Measurements from ENCODE around the gene DRAXIN.

The DRAXIN gene

GRCh38 chr1:11735854-11736745 lies 44.6 kb downstream of the DRAXIN start, which contains the start of gene AGTRAP (continued):
- TF ChIP-seq, protein P1, sequence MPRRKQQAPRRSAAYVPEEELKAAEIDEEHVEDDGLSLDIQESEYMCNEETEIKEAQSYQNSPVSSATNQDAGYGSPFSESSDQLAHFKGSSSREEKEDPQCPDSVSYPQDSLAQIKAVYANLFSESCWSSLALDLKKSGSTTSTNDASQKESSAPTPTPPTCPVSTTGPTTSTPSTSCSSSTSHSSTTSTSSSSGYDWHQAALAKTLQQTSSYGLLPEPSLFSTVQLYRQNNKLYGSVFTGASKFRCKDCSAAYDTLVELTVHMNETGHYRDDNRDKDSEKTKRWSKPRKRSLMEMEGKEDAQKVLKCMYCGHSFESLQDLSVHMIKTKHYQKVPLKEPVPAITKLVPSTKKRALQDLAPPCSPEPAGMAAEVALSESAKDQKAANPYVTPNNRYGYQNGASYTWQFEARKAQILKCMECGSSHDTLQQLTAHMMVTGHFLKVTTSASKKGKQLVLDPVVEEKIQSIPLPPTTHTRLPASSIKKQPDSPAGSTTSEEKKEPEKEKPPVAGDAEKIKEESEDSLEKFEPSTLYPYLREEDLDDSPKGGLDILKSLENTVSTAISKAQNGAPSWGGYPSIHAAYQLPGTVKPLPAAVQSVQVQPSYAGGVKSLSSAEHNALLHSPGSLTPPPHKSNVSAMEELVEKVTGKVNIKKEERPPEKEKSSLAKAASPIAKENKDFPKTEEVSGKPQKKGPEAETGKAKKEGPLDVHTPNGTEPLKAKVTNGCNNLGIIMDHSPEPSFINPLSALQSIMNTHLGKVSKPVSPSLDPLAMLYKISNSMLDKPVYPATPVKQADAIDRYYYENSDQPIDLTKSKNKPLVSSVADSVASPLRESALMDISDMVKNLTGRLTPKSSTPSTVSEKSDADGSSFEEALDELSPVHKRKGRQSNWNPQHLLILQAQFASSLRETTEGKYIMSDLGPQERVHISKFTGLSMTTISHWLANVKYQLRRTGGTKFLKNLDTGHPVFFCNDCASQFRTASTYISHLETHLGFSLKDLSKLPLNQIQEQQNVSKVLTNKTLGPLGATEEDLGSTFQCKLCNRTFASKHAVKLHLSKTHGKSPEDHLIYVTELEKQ (tag by site-specific recombination; IDR thresholded peaks at IDR 0.05; ENCODE audit: borderline replicate concordance), result no peak
- no peak for TF ChIP-seq ZNF433 (tag by site-specific recombination; IDR thresholded peaks at IDR 0.05; ENCODE audit: low read depth)
- TF ChIP-seq, protein P2, sequence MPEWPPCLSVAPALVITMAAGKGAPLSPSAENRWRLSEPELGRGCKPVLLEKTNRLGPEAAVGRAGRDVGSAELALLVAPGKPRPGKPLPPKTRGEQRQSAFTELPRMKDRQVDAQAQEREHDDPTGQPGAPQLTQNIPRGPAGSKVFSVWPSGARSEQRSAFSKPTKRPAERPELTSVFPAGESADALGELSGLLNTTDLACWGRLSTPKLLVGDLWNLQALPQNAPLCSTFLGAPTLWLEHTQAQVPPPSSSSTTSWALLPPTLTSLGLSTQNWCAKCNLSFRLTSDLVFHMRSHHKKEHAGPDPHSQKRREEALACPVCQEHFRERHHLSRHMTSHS (tag by site-specific recombination; IDR thresholded peaks at IDR 0.05), result no peak
- 0 out of 2 replicates have a peak, but pooled peaks have one; percentile 8 for TF ChIP-seq BCL11A (tag by site-specific recombination; IDR thresholded peaks at IDR 0.05; ENCODE audit: low read depth)
- TF ChIP-seq WT1 (tag by site-specific recombination; IDR thresholded peaks at IDR 0.05), result peak; percentile 54; the same call in 1 of the 2 replicates
- TF ChIP-seq ZSCAN30 (tag by site-specific recombination; IDR thresholded peaks at IDR 0.05), result peak; percentile 91
- TF ChIP-seq IKZF3 (tag by site-specific recombination; IDR thresholded peaks at IDR 0.05), result peak; percentile 37; the same call in 1 of the 2 replicates
- TF ChIP-seq, protein P3, sequence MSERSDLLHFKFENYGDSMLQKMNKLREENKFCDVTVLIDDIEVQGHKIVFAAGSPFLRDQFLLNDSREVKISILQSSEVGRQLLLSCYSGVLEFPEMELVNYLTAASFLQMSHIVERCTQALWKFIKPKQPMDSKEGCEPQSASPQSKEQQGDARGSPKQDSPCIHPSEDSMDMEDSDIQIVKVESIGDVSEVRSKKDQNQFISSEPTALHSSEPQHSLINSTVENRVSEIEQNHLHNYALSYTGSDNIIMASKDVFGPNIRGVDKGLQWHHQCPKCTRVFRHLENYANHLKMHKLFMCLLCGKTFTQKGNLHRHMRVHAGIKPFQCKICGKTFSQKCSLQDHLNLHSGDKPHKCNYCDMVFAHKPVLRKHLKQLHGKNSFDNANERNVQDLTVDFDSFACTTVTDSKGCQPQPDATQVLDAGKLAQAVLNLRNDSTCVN (tag by site-specific recombination; optimal IDR thresholded peaks at IDR 0.05), result peak; percentile 32
- TF ChIP-seq SP3 (tag by site-specific recombination; IDR thresholded peaks at IDR 0.05), result peak; percentile 92
- TF ChIP-seq CTCF (tag by site-specific recombination; IDR thresholded peaks at IDR 0.05), result peak; percentile 96
- TF ChIP-seq ZNF155 (tag by site-specific recombination; IDR thresholded peaks at IDR 0.05), result no peak
- 0 out of 2 replicates have a peak, but pooled peaks have one; percentile 45 for TF ChIP-seq ZNF223 (tag by site-specific recombination; IDR thresholded peaks at IDR 0.05)
- 0 out of 2 replicates have a peak, but pooled peaks have one; percentile 31 for TF ChIP-seq ZNF24 (tag by site-specific recombination; IDR thresholded peaks at IDR 0.05)
- TF ChIP-seq YY1 (tag by site-specific recombination; IDR thresholded peaks at IDR 0.05), result no peak
- no peak for TF ChIP-seq ZNF138 (tag by site-specific recombination; IDR thresholded peaks at IDR 0.05; ENCODE audit: borderline replicate concordance)
- TF ChIP-seq ZNF211 (tag by site-specific recombination; IDR thresholded peaks at IDR 0.05; ENCODE audit: low read depth), result no peak
- TF ChIP-seq, protein P4, sequence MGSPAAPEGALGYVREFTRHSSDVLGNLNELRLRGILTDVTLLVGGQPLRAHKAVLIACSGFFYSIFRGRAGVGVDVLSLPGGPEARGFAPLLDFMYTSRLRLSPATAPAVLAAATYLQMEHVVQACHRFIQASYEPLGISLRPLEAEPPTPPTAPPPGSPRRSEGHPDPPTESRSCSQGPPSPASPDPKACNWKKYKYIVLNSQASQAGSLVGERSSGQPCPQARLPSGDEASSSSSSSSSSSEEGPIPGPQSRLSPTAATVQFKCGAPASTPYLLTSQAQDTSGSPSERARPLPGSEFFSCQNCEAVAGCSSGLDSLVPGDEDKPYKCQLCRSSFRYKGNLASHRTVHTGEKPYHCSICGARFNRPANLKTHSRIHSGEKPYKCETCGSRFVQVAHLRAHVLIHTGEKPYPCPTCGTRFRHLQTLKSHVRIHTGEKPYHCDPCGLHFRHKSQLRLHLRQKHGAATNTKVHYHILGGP (tag by site-specific recombination; IDR thresholded peaks at IDR 0.05), result no peak
- TF ChIP-seq ZBTB49 (tag by site-specific recombination; IDR thresholded peaks at IDR 0.05; ENCODE audit: low read depth), result no peak
- TF ChIP-seq ZBTB6 (tag by site-specific recombination; IDR thresholded peaks at IDR 0.05), result peak; percentile 58; the same call in 1 of the 2 replicates
- TF ChIP-seq ZNF544 (tag by site-specific recombination; IDR thresholded peaks at IDR 0.05), result no peak
- TF ChIP-seq, protein P5, sequence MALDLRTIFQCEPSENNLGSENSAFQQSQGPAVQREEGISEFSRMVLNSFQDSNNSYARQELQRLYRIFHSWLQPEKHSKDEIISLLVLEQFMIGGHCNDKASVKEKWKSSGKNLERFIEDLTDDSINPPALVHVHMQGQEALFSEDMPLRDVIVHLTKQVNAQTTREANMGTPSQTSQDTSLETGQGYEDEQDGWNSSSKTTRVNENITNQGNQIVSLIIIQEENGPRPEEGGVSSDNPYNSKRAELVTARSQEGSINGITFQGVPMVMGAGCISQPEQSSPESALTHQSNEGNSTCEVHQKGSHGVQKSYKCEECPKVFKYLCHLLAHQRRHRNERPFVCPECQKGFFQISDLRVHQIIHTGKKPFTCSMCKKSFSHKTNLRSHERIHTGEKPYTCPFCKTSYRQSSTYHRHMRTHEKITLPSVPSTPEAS (tag by site-specific recombination; IDR thresholded peaks at IDR 0.05), result 0 out of 2 replicates have a peak, but pooled peaks have one; percentile 18
- peak; percentile 50; the same call in 1 of the 2 replicates for TF ChIP-seq ZNF146 (tag by site-specific recombination; IDR thresholded peaks at IDR 0.05)
- peak; percentile 49 for TF ChIP-seq ZBTB8A (tag by site-specific recombination; IDR thresholded peaks at IDR 0.05)
- TF ChIP-seq ZNF239 (tag by site-specific recombination; IDR thresholded peaks at IDR 0.05), result 0 out of 2 replicates have a peak, but pooled peaks have one; percentile 31

All from HEK293 (cell line).